ENCODE measurements around the gene SURF1. TPM values are rescaled to one million over a fixed set of nuclear protein-coding genes. Genes with fewer than 3 reads are reported as not detected.

SURF1 gene, protein sequence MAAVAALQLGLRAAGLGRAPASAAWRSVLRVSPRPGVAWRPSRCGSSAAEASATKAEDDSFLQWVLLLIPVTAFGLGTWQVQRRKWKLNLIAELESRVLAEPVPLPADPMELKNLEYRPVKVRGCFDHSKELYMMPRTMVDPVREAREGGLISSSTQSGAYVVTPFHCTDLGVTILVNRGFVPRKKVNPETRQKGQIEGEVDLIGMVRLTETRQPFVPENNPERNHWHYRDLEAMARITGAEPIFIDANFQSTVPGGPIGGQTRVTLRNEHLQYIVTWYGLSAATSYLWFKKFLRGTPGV
- polyA plus RNA-seq (2013, experiment 1 of 2), result 20.4 TPM
- 20.1 TPM for polyA plus RNA-seq (2013, experiment 2 of 2)

DNA sequence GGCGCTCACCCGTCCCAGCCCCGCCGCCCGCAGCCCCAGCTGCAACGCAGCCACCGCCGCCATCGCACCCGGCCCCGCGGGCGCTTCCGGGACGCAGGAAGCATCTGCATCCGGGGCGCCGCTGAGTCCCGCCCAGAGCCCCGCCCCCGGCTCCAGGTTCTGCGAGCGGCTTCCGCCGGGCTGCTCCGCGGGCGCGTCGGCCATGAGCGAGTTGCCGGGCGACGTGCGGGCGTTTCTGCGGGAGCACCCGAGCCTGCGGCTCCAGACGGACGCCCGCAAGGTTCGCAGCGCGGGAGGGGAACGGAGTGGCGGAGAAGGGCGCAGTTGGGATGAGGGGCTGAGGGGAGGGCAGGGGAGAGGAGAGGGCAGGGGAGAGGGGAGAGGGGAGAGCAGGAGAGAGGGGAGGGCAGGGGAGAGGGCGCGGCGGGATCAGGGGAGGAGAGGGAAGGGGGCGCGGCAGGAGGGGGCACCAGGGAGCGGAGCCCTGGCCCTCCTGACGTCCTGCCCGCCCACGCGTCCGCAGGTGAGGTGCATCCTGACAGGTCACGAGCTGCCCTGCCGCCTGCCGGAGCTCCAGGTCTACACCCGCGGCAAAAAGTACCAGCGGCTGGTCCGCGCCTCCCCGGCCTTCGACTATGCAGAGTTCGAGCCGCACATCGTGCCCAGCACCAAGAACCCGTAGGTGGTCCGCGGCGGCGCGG, at the start of gene SURF1, which contains the start of gene SURF2:
TSS of gene SURF1 (minus strand) at position 97 of the 701 bp plus-strand sequence. CDS start at position 63, 34 bp downstream.
TSS of gene SURF2 (plus strand) at position 160 of the 701 bp plus-strand sequence. CDS start at position 203, 43 bp downstream.
- no peak within 1 kb of the TSS for H4K5ac ChIP-seq (ENCODE audit: low read length)
- peak within 1 kb of the TSS; percentile 72 for H3K18ac ChIP-seq (ENCODE audit: low read length)
- no peak within 1 kb of the TSS for H2BK15ac ChIP-seq (replicated peaks; ENCODE audit: low read depth)
- H3K36me3 ChIP-seq (ENCODE audit: control insufficient read depth, insufficient read depth, low read length), result peaks cover 15% of the 10 kb centered on the region
- peaks cover 2% of the 10 kb centered on the region for H3K4me1 ChIP-seq (ENCODE audit: control insufficient read depth, low read depth, low read length)
- H4K8ac ChIP-seq (ENCODE audit: low read depth, low read length), result no peak within 1 kb of the TSS
- H2BK5ac ChIP-seq (ENCODE audit: low read length), result no peak within 1 kb of the TSS
- H3K4me2 ChIP-seq (ENCODE audit: low read length), result peak within 1 kb of the TSS; percentile 81
- H3K79me2 ChIP-seq (ENCODE audit: control insufficient read depth, insufficient read depth, low read length), result peaks cover 7% of the 10 kb centered on the region
- H3K56ac ChIP-seq (ENCODE audit: low read length), result peak within 1 kb of the TSS; percentile 98
- no peak within 1 kb of the TSS for H3K27ac ChIP-seq (ENCODE audit: low read depth, low read length)
- H3K9ac ChIP-seq (ENCODE audit: low read length), result peak within 1 kb of the TSS; percentile 88
- peak within 1 kb of the TSS; percentile 43 for H2AK5ac ChIP-seq (ENCODE audit: low read length)
- H3K4me3 ChIP-seq (ENCODE audit: low read length), result peak within 1 kb of the TSS; percentile 94
- H3K79me1 ChIP-seq (ENCODE audit: low read length), result peaks cover 15% of the 10 kb centered on the region
- H2BK120ac ChIP-seq (ENCODE audit: low read depth, low read length), result no peak within 1 kb of the TSS
- peak; percentile 88 for DNase-seq
- no peaks in the 10 kb centered on the region for H3K27me3 ChIP-seq (ENCODE audit: insufficient read depth, low read length, poor library complexity)
- no peak within 1 kb of the TSS for H3K4ac ChIP-seq (ENCODE audit: low read depth, low read length)
- H3K23ac ChIP-seq (ENCODE audit: low read length), result no peak within 1 kb of the TSS
- no CpG with 5 or more reads among the region's 78 CpGs for WGBS (ENCODE audit: extremely low coverage, insufficient coverage, low lambda C conversion rate)

DNA sequence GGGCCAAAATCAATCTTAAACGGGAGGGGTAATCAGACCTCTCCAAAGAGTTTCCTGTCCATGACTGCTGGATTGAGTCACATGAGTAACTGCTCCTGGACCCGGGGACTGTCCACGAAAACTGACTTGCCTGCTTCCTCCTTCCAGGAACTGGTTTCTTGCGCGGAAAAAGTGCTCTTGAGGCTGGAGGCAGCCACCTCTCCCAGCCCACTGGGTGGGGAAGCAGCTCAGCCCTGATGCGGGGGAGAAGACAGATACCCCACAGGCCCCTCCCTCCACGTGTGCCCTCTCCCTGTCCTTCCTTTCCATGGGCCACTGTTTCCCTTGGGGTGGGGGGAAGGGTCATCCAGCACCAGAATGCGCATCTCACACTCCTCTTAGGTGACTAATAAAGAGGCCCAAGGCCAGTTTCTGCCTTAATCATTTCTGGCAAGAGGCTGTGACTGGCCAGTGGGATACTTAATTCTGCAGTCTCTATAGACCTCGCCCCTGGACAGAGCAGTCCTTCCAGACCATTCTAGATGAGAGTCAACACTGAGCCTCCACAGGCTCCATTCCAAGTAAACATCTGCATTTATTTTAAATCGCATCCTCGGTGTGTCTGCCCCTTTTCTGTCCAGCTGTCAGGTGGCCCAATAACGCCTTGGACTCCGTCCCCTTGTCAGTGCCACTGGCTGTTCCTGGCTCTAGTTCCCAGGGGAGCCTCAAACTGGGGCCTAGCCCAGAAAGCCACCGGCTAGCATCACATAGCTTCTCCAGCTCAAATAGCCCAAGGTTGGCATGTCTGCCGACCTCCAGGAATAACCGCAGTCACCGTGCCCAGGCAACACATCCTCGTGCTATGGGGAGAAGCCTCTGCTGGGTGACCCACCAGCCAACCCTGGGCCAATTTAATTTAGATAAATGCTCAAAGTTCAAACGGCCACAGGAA, 49.5 kb upstream of the SURF1 start:
- Histone ChIP-seq H3K36me3 (ENCODE audit: control insufficient read depth, insufficient read depth, low read length) (peaks cover 10% of the 10 kb centered on the region), H2BK15ac (replicated peaks; ENCODE audit: low read depth) (no peak overlapping the region), H4K5ac (ENCODE audit: low read length) (no peak overlapping the region), H3K23ac (ENCODE audit: low read length) (no peak overlapping the region), H3K9ac (ENCODE audit: low read length) (no peak overlapping the region), H3K4me3 (ENCODE audit: low read length) (no peak overlapping the region), H3K27ac (ENCODE audit: low read depth, low read length) (no peak overlapping the region), H3K4ac (ENCODE audit: low read depth, low read length) (no peak overlapping the region), H2BK5ac (ENCODE audit: low read length) (no peak overlapping the region), H3K4me2 (ENCODE audit: low read length) (no peak overlapping the region), H2AK5ac (ENCODE audit: low read length) (no peak overlapping the region), H3K4me1 (ENCODE audit: control insufficient read depth, low read depth, low read length) (no peaks in the 10 kb centered on the region), H3K79me1 (ENCODE audit: low read length) (no peaks in the 10 kb centered on the region), H3K79me2 (ENCODE audit: control insufficient read depth, insufficient read depth, low read length) (no peaks in the 10 kb centered on the region), H3K27me3 (ENCODE audit: insufficient read depth, low read length, poor library complexity) (no peaks in the 10 kb centered on the region), H4K8ac (ENCODE audit: low read depth, low read length) (no peak overlapping the region), H2BK120ac (ENCODE audit: low read depth, low read length) (no peak overlapping the region), H3K18ac (ENCODE audit: low read length) (no peak overlapping the region), H3K56ac (ENCODE audit: low read length) (no peak overlapping the region)
- no CpG with 5 or more reads among the region's 19 CpGs for WGBS (ENCODE audit: extremely low coverage, insufficient coverage, low lambda C conversion rate)
- no peak for DNase-seq

DNA sequence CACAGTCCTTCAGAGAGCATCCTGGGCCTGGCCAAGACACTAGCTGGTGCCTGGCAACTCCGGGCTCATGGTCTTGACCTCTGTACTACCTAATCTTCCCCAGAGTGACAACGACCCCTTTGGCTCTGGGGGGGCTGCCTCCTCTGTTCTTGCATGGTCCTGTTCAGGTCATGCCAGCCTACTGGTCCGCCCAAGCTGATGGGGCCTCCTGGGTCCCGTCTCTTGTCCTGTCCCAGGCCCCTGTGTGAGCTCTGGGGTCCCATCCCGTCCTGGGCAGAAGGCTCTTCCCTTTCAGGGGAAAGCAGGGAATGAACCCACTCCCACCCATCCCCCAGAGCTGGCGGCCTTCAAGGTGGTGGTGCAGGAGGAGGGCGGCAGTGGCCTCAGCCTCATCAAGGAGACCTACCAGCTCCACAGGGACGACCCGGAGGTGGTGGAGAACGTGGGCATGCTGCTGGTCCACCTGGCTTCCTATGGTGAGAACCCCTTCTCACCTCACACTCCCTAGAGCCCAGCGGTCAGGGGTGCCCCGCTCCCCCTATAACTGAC, 48.2 kb upstream of the SURF1 start:
- Histone ChIP-seq H3K36me3 (ENCODE audit: control insufficient read depth, insufficient read depth, low read length) (peaks cover 5% of the 10 kb centered on the region), H2BK5ac (ENCODE audit: low read length) (no peak overlapping the region), H3K79me1 (ENCODE audit: low read length) (no peaks in the 10 kb centered on the region), H3K4me2 (ENCODE audit: low read length) (no peak overlapping the region), H3K79me2 (ENCODE audit: control insufficient read depth, insufficient read depth, low read length) (no peaks in the 10 kb centered on the region), H4K8ac (ENCODE audit: low read depth, low read length) (no peak overlapping the region), H3K23ac (ENCODE audit: low read length) (no peak overlapping the region), H2BK15ac (replicated peaks; ENCODE audit: low read depth) (no peak overlapping the region), H3K4ac (ENCODE audit: low read depth, low read length) (no peak overlapping the region), H3K18ac (ENCODE audit: low read length) (no peak overlapping the region), H3K9ac (ENCODE audit: low read length) (no peak overlapping the region), H2BK120ac (ENCODE audit: low read depth, low read length) (no peak overlapping the region), H3K27ac (ENCODE audit: low read depth, low read length) (no peak overlapping the region), H3K27me3 (ENCODE audit: insufficient read depth, low read length, poor library complexity) (no peaks in the 10 kb centered on the region), H3K4me1 (ENCODE audit: control insufficient read depth, low read depth, low read length) (no peaks in the 10 kb centered on the region), H3K56ac (ENCODE audit: low read length) (no peak overlapping the region), H2AK5ac (ENCODE audit: low read length) (no peak overlapping the region), H4K5ac (ENCODE audit: low read length) (no peak overlapping the region), H3K4me3 (ENCODE audit: low read length) (no peak overlapping the region)
- WGBS (ENCODE audit: extremely low coverage, insufficient coverage, low lambda C conversion rate), result no CpG with 5 or more reads among the region's 12 CpGs
- DNase-seq, result no peak

DNA sequence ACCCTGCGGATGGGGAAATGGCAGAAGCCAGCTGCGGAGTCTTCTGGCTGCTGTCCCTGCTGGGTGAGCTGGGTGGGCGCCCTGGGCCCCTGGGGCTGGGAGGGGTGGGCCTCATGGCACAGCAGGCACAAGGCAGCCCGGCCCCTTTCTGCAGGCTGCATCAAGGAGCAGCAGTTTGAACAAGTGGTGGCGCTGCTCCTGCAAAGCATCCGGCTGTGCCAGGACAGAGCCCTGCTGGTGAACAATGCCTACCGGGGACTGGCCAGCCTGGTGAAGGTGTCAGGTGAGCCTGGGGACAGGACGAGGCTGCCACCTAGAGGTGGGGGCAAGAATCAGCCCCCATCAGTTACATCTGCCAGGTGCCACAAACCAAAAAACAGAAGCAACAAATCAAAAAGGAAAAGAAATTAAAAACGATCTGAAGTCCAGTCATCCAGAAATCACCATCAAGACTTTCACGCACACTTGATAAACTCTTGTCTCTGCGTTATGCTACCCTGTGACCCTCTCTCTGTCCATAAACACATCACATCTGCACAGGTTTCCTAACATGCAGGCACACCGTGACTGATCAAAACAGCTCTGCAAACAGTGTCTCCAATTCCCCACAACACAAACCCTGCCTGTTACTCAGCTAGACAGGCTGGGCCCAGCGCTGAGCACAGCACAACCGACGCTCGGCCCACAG, 47.6 kb upstream of the SURF1 start:
- Histone ChIP-seq H3K79me2 (ENCODE audit: control insufficient read depth, insufficient read depth, low read length) (no peaks in the 10 kb centered on the region), H3K4ac (ENCODE audit: low read depth, low read length) (no peak overlapping the region)

DNA sequence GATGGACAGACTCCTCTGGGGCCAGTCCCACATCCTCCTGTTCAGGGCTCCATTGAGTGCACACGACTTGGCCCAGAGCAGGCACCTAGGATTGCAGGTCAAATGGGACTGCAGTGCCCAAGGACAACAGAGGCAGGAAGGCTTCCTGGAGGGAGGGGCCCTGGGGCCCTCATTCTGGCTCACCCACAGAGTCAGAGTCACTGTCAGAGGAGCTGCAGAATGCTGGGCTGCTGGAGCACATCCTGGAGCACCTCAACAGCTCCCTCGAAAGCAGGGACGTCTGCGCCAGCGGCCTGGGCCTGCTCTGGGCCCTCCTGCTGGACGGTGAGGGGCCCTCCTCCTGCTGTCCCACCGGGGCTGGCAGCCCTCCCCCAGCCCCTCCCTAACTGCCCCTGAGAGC, 46.4 kb upstream of the SURF1 start:
- no peak overlapping the region for H2BK120ac ChIP-seq (ENCODE audit: low read depth, low read length)
- H3K4me2 ChIP-seq (ENCODE audit: low read length), result no peak overlapping the region
- H4K5ac ChIP-seq (ENCODE audit: low read length), result no peak overlapping the region
- H4K8ac ChIP-seq (ENCODE audit: low read depth, low read length), result no peak overlapping the region
- H3K79me1 ChIP-seq (ENCODE audit: low read length), result no peaks in the 10 kb centered on the region
- no peak for DNase-seq
- WGBS (ENCODE audit: extremely low coverage, insufficient coverage, low lambda C conversion rate), result no CpG with 5 or more reads among the region's 7 CpGs
- H2BK5ac ChIP-seq (ENCODE audit: low read length), result no peak overlapping the region
- H3K4ac ChIP-seq (ENCODE audit: low read depth, low read length), result no peak overlapping the region
- H3K56ac ChIP-seq (ENCODE audit: low read length), result no peak overlapping the region
- H3K4me3 ChIP-seq (ENCODE audit: low read length), result no peak overlapping the region
- peaks cover 5% of the 10 kb centered on the region for H3K36me3 ChIP-seq (ENCODE audit: control insufficient read depth, insufficient read depth, low read length)
- H2AK5ac ChIP-seq (ENCODE audit: low read length), result no peak overlapping the region
- H3K27ac ChIP-seq (ENCODE audit: low read depth, low read length), result no peak overlapping the region
- no peaks in the 10 kb centered on the region for H3K4me1 ChIP-seq (ENCODE audit: control insufficient read depth, low read depth, low read length)
- no peak overlapping the region for H2BK15ac ChIP-seq (replicated peaks; ENCODE audit: low read depth)
- H3K79me2 ChIP-seq (ENCODE audit: control insufficient read depth, insufficient read depth, low read length), result no peaks in the 10 kb centered on the region
- no peak overlapping the region for H3K9ac ChIP-seq (ENCODE audit: low read length)
- H3K27me3 ChIP-seq (ENCODE audit: insufficient read depth, low read length, poor library complexity), result no peaks in the 10 kb centered on the region
- no peak overlapping the region for H3K18ac ChIP-seq (ENCODE audit: low read length)
- no peak overlapping the region for H3K23ac ChIP-seq (ENCODE audit: low read length)

More for the DNA sequence above, 47.6 kb upstream of the SURF1 start:
- no peaks in the 10 kb centered on the region for H3K79me1 ChIP-seq (ENCODE audit: low read length)
- no peaks in the 10 kb centered on the region for H3K27me3 ChIP-seq (ENCODE audit: insufficient read depth, low read length, poor library complexity)
- H4K8ac ChIP-seq (ENCODE audit: low read depth, low read length), result no peak overlapping the region
- H3K27ac ChIP-seq (ENCODE audit: low read depth, low read length), result no peak overlapping the region
- H3K9ac ChIP-seq (ENCODE audit: low read length), result no peak overlapping the region
- H2BK15ac ChIP-seq (replicated peaks; ENCODE audit: low read depth), result no peak overlapping the region
- no CpG with 5 or more reads among the region's 16 CpGs for WGBS (ENCODE audit: extremely low coverage, insufficient coverage, low lambda C conversion rate)
- no peak overlapping the region for H2AK5ac ChIP-seq (ENCODE audit: low read length)
- no peak overlapping the region for H2BK120ac ChIP-seq (ENCODE audit: low read depth, low read length)
- H3K56ac ChIP-seq (ENCODE audit: low read length), result no peak overlapping the region
- no peak overlapping the region for H4K5ac ChIP-seq (ENCODE audit: low read length)
- H3K36me3 ChIP-seq (ENCODE audit: control insufficient read depth, insufficient read depth, low read length), result peaks cover 5% of the 10 kb centered on the region
- peak; percentile 57 for DNase-seq
- no peak overlapping the region for H3K18ac ChIP-seq (ENCODE audit: low read length)
- H3K4me3 ChIP-seq (ENCODE audit: low read length), result no peak overlapping the region
- no peak overlapping the region for H2BK5ac ChIP-seq (ENCODE audit: low read length)
- no peaks in the 10 kb centered on the region for H3K4me1 ChIP-seq (ENCODE audit: control insufficient read depth, low read depth, low read length)
- H3K23ac ChIP-seq (ENCODE audit: low read length), result no peak overlapping the region
- H3K4me2 ChIP-seq (ENCODE audit: low read length), result no peak overlapping the region

Data from mesendoderm (in vitro differentiated cells).